ENCODE measurements around the gene SIRPG. TPM values are rescaled to one million over a fixed set of nuclear protein-coding genes. Genes with fewer than 3 reads are reported as not detected.
A peak's percentile ranks its signal among the peaks of the same experiment; 100 is the strongest.

SIRPG gene
- total RNA-seq, 3 donors from 2014 or later (not counting 1 experiment from before 2014, with no cell fraction given) = 1.9 to 3.9 (median 3.1) TPM

DNA sequence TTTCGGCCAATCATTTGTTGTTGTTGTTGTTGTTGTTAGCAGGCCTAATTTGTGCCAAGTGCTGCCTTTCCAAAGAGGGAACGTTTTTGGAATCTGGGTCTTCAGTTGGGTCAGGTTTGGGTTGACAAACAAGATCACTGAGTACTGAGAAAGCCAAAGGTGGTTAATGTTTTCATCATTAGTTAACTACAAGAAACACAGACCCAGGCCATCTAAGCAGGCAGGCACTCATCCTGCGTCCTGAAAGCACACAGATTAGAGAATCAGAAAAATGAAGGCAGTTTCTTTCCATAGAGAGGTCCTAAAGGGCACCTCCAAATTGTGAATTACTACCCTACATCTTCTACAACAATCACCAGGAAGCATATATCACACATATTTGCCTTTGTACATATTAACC lies 15.1 kb upstream of the SIRPG start:
- Mint-ChIP-seq H3K4me1 (peaks cover 7 to 28% of the 10 kb centered on the region in 2 donors), H3K4me3 (no peak overlapping the region)
- intact Hi-C loops (cut with micrococcal nuclease) = no loop called here

DNA sequence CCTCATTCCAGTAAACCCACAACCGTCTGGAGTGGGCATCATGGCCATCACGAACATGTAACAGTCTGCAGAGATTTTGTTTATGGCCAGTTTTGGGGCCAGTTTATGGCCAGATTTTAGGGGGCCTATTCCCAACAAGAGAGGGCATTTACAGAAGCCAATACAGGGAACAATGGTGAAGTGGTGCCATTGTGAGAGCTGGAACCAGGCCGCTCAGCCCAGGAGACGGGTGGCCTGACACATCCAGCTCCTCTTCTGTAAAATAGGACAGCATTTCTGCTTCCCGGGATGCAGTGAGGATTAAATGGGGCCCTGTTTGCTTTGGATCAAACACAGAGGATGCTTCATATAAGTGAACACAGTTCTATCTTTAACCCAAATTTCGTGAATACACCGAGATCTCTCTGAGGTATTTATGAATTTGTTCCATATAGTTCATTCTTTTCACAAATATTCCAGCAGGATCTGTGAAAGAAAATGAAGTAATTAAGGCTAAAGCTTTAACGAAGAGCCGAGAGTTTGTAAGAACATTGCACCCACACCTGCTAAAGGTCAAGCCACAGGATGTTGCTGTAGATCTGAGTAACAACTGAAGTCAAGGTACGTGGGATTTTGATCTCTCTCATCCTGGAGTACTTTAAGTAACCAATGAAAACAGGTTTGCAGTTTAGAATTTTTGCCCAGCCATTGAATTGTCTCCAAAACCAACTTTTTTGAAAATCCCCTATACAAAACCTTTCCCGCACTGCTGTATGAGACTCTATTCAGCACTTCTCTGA lies 14.5 kb upstream of the SIRPG start:
- Histone ChIP-seq H3K27ac (ENCODE audit: low read length) (no peak overlapping the region), H3K36me3 (ENCODE audit: control insufficient read depth, insufficient read depth, low read length) (no peaks in the 10 kb centered on the region), H3K27me3 (ENCODE audit: control insufficient read depth, insufficient read depth, low read length) (no peaks in the 10 kb centered on the region), H3K4me3 (ENCODE audit: low read length) (no peak overlapping the region), H3K4me1 (ENCODE audit: control insufficient read depth, insufficient read depth, low read length) (peaks cover 38% of the 10 kb centered on the region), H3K9me3 (ENCODE audit: control insufficient read depth, insufficient read depth, low read length) (no peaks in the 10 kb centered on the region)
- intact Hi-C loops (cut with micrococcal nuclease) = no loop called here
- peaks cover 7 to 28% of the 10 kb centered on the region in 2 donors for H3K4me1 Mint-ChIP-seq
- WGBS (ENCODE audit: insufficient coverage) = 69% methylated on average over 9 of the region's 11 CpGs
- H3K9me3 Mint-ChIP-seq = no peaks in the 10 kb centered on the region
- no peak overlapping the region for H3K27ac Mint-ChIP-seq
- TF ChIP-seq, protein P1, sequence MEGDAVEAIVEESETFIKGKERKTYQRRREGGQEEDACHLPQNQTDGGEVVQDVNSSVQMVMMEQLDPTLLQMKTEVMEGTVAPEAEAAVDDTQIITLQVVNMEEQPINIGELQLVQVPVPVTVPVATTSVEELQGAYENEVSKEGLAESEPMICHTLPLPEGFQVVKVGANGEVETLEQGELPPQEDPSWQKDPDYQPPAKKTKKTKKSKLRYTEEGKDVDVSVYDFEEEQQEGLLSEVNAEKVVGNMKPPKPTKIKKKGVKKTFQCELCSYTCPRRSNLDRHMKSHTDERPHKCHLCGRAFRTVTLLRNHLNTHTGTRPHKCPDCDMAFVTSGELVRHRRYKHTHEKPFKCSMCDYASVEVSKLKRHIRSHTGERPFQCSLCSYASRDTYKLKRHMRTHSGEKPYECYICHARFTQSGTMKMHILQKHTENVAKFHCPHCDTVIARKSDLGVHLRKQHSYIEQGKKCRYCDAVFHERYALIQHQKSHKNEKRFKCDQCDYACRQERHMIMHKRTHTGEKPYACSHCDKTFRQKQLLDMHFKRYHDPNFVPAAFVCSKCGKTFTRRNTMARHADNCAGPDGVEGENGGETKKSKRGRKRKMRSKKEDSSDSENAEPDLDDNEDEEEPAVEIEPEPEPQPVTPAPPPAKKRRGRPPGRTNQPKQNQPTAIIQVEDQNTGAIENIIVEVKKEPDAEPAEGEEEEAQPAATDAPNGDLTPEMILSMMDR (IDR thresholded peaks at IDR 0.05) = no peak
- peak in 1 of 2 donors; percentile 53 for DNase-seq
- H3K4me3 Mint-ChIP-seq = no peak overlapping the region
- no peak for ATAC-seq
- H3K27me3 Mint-ChIP-seq (ENCODE audit: low read depth in 2 of 2) = peaks cover 0 to 3% of the 10 kb centered on the region in 2 donors
- no peaks in the 10 kb centered on the region for H3K36me3 Mint-ChIP-seq

More for the DNA sequence above, 15.1 kb upstream of the SIRPG start:
- Histone ChIP-seq H3K36me3 (ENCODE audit: control insufficient read depth, insufficient read depth, low read length) (no peaks in the 10 kb centered on the region), H3K4me3 (ENCODE audit: low read length) (no peak overlapping the region), H3K4me1 (ENCODE audit: control insufficient read depth, insufficient read depth, low read length) (peaks cover 38% of the 10 kb centered on the region), H3K27ac (ENCODE audit: low read length) (no peak overlapping the region), H3K9me3 (ENCODE audit: control insufficient read depth, insufficient read depth, low read length) (no peaks in the 10 kb centered on the region), H3K27me3 (ENCODE audit: control insufficient read depth, insufficient read depth, low read length) (no peaks in the 10 kb centered on the region)
- H3K27me3 Mint-ChIP-seq (ENCODE audit: low read depth in 2 of 2) = peaks cover 0 to 8% of the 10 kb centered on the region in 2 donors
- TF ChIP-seq, protein P1 (IDR thresholded peaks at IDR 0.05) = no peak
- no peaks in the 10 kb centered on the region for H3K36me3 Mint-ChIP-seq
- DNase-seq (no peak), ATAC-seq (no peak)
- H3K27ac Mint-ChIP-seq = no peak overlapping the region
- no peaks in the 10 kb centered on the region for H3K9me3 Mint-ChIP-seq
- 80% methylated on average over 3 of the region's 3 CpGs for WGBS (ENCODE audit: insufficient coverage)

DNA sequence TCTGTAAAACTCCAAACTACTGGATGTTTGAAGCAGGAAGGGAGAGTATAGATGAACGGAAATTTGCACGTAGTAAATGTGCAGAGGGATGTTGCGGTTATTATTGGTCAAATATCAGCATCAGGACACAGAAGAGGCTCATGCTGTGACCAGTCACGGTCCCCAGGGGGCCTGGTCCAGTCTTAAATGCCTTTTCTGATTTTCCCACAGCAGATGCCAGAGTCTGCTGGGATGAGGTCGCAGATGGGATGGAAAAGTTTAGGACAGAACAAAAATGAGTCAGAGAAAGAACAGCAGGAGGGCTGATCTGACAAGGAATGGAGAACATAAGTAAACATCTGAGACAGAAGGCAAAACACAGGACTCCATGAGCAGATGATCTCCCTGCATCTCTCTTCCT lies 11.7 kb upstream of the SIRPG start:
- H3K36me3 ChIP-seq (ENCODE audit: control insufficient read depth, insufficient read depth, low read length) = no peaks in the 10 kb centered on the region
- peaks cover 38% of the 10 kb centered on the region for H3K4me1 ChIP-seq (ENCODE audit: control insufficient read depth, insufficient read depth, low read length)
- intact Hi-C loops (cut with micrococcal nuclease) = no loop called here

More for the DNA sequence above, 11.7 kb upstream of the SIRPG start:
- ATAC-seq (no peak), DNase-seq (no peak)
- Mint-ChIP-seq H3K27ac (no peak overlapping the region), H3K4me3 (no peak overlapping the region), H3K9me3 (no peaks in the 10 kb centered on the region), H3K4me1 (peaks cover 16 to 23% of the 10 kb centered on the region in 2 donors), H3K27me3 (ENCODE audit: low read depth in 2 of 2) (peaks cover 0 to 3% of the 10 kb centered on the region in 2 donors), H3K36me3 (no peaks in the 10 kb centered on the region)
- WGBS (ENCODE audit: insufficient coverage) = 89% methylated on average over 5 of the region's 5 CpGs
- Histone ChIP-seq H3K27ac (ENCODE audit: low read length) (no peak overlapping the region), H3K27me3 (ENCODE audit: control insufficient read depth, insufficient read depth, low read length) (no peaks in the 10 kb centered on the region), H3K4me3 (ENCODE audit: low read length) (no peak overlapping the region), H3K9me3 (ENCODE audit: control insufficient read depth, insufficient read depth, low read length) (no peaks in the 10 kb centered on the region)
- TF ChIP-seq, protein P1 (IDR thresholded peaks at IDR 0.05) = no peak

Data from natural killer cell (primary cell).